HCT116 (cell line): Measurements from ENCODE around the gene CKAP2L. TPM values are rescaled to one million over a fixed set of nuclear protein-coding genes. Genes with fewer than 3 reads are reported as not detected.

Experiments
- ATAC-seq: fragments of 200-7000 bp; cut with Tn5 transposase; 2 replicates; pipeline ENCODE4 v1.9.1; 2020; ENCODE audit warnings: mild to moderate bottlenecking, moderate library complexity
- BruUV-seq: library from RNA; stranded (reverse); fragments of 400-500 nt; replicated peaks from 2 replicates; lab custom pipeline; 2021; lab: Mats Ljungman, UMichigan
- CTCF ChIA-PET: fragments of 300-600 bp; sonication (Branson Sonifier 250); formaldehyde crosslinking; loops from one replicate; lab custom pipeline; 2021; ENCODE audit warnings: antibody characterized with exemption; lab: Charles Lee
- POLR2A ChIA-PET: fragments of 300-600, 350-600 bp; sonication (Branson Sonifier 250); formaldehyde crosslinking; loops from one replicate; lab custom pipeline; 2021; ENCODE audit warnings: antibody characterized with exemption; lab: Charles Lee
- RAD21 ChIA-PET, 2 experiments: fragments of 300-600 bp; sonication (Branson Sonifier 250); formaldehyde crosslinking; loops; one replicate each; lab custom pipeline; 2023; ENCODE audit warnings: low total read pairs in 2 of 2; ENCODE audit not compliant: uncharacterized antibody in 2 of 2, unreplicated experiment in 2 of 2, low non-redundant PET in 1 of 2; lab: Charles Lee
- DNase-seq: peaks from one replicate; pipeline ENCODE4 v3.0.0-alpha.2; 2010; ENCODE audit warnings: low read depth, low spot score
- H2AFZ ChIP-seq: fragments of 200-600 bp; shearing (Covaris generic), sonication (generic); 2 replicates; pipeline ENCODE4 v1.6.1; 2017; ENCODE audit warnings: low read depth, mixed run types, mixed read lengths, antibody characterized with exemption, low read length; ENCODE audit not compliant: poor library complexity, severe bottlenecking
- H3K27ac ChIP-seq: 2 replicates; pipeline ENCODE4 v1.5.1; 2012; ENCODE audit warnings: low read depth, low read length
- H3K27me3 ChIP-seq: fragments of 200-600 bp; sonication (generic); 2 replicates; pipeline ENCODE4 v1.6.1; 2016; ENCODE audit warnings: mixed run types, low read length, mixed read lengths; ENCODE audit not compliant: insufficient read depth
- H3K36me3 ChIP-seq, 2 experiments: fragments of 200-500 bp in 1 of 2; fragments of 200-600 bp in 1 of 2; sonication (Bioruptor generic) in 1 of 2; sonication (generic) in 1 of 2; 2 replicates each; pipeline versions ENCODE4 v1.5.1 to v1.6.1; 2014 to 2016; ENCODE audit warnings: low read length in 2 of 2, inconsistent platforms in 1 of 2, mixed read lengths in 1 of 2, mixed run types in 1 of 2; ENCODE audit not compliant: insufficient read depth in 2 of 2, control insufficient read depth in 1 of 2
- H3K4me1 ChIP-seq, 2 experiments: fragments of 200-600 bp in 1 of 2; sonication (generic) in 1 of 2; 2 replicates each; pipeline versions ENCODE4 v1.5.1 to v1.6.1; 2012 to 2017; ENCODE audit warnings: low read length in 2 of 2, inconsistent platforms in 1 of 2, mild to moderate bottlenecking in 1 of 2, mixed read lengths in 1 of 2, mixed run types in 1 of 2, moderate library complexity in 1 of 2; ENCODE audit not compliant: insufficient read depth in 2 of 2, control insufficient read depth in 1 of 2
- H3K4me2 ChIP-seq: fragments of 200-600 bp; sonication (generic); 2 replicates; pipeline ENCODE4 v1.6.1; 2017; ENCODE audit warnings: mixed run types, low read length, mixed read lengths
- H3K4me3 ChIP-seq, 2 experiments: fragments of 200-600 bp in 1 of 2; sonication (generic) in 1 of 2; replicated peaks in 1 of 2; 2 replicates each; pipeline ENCODE4 v1.5.1; 2011 to 2016; ENCODE audit warnings: low read length in 2 of 2, control low read depth in 1 of 2, low read depth in 1 of 2, mild to moderate bottlenecking in 1 of 2, mixed read lengths in 1 of 2, mixed run types in 1 of 2
- H3K79me2 ChIP-seq: fragments of 200-600 bp; sonication (generic); 2 replicates; pipeline ENCODE4 v1.6.1; 2017; ENCODE audit warnings: mild to moderate bottlenecking, mixed run types, low read length, moderate library complexity, mixed read lengths; ENCODE audit not compliant: insufficient read depth
- H3K9ac ChIP-seq: fragments of 200-600 bp; sonication (generic); 2 replicates; pipeline ENCODE4 v1.6.1; 2016; ENCODE audit warnings: low read length, mixed read lengths
- H3K9me2 ChIP-seq: fragments of 200-600 bp; sonication (generic), shearing (Covaris generic); 2 replicates; pipeline ENCODE4 v1.6.1; 2017; ENCODE audit warnings: mixed run types, mild to moderate bottlenecking, moderate library complexity; ENCODE audit not compliant: insufficient read depth
- H3K9me3 ChIP-seq, 2 experiments: fragments of 200-500 bp in 1 of 2; fragments of 200-600 bp in 1 of 2; sonication (Bioruptor generic) in 1 of 2; sonication (generic) in 1 of 2; 2 replicates each; pipeline ENCODE4 v1.6.1; 2014 to 2017; ENCODE audit warnings: low read length in 2 of 2, mixed read lengths in 2 of 2, inconsistent platforms in 1 of 2, low read depth in 1 of 2, mild to moderate bottlenecking in 1 of 2, mixed run types in 1 of 2, moderate library complexity in 1 of 2; ENCODE audit not compliant: control insufficient read depth in 1 of 2, insufficient read depth in 1 of 2
- H4K20me1 ChIP-seq: fragments of 200-600 bp; sonication (generic), shearing (Covaris generic); 2 replicates; pipeline ENCODE4 v1.6.1; 2017; ENCODE audit warnings: mixed run types, mild to moderate bottlenecking, moderate library complexity; ENCODE audit not compliant: insufficient read depth
- ATF3 ChIP-seq: IDR thresholded peaks from 2 replicates; pipeline ENCODE4 v1.6.1; 2012
- CBX3 ChIP-seq: IDR thresholded peaks from 2 replicates; pipeline ENCODE4 v1.6.1; 2012; ENCODE audit warnings: low read depth
- CEBPB ChIP-seq: IDR thresholded peaks from 2 replicates; pipeline ENCODE4 v1.6.1; 2012; ENCODE audit warnings: low read depth
- CTCF ChIP-seq, 3 experiments: fragments of 200-600 bp in 1 of 3; sonication (generic) in 1 of 3; IDR thresholded peaks in 2 of 3; conservative IDR thresholded peaks in 1 of 3; 2 replicates each; pipeline ENCODE4 v1.5.1; 2012 to 2017; ENCODE audit warnings: low read depth in 2 of 3, low read length in 2 of 3, antibody characterized with exemption in 1 of 3, borderline replicate concordance in 1 of 3, control low read depth in 1 of 3, mild to moderate bottlenecking in 1 of 3, mixed read lengths in 1 of 3, mixed run types in 1 of 3, moderate library complexity in 1 of 3; ENCODE audit not compliant: insufficient read depth in 1 of 3
- EGR1 ChIP-seq: IDR thresholded peaks from 2 replicates; pipeline ENCODE4 v1.6.1; 2012; ENCODE audit warnings: low read depth
- ELF1 ChIP-seq: IDR thresholded peaks from 2 replicates; pipeline ENCODE4 v1.6.1; 2012; ENCODE audit warnings: low read depth, borderline replicate concordance
- EZH2phosphoT487 ChIP-seq: fragments of 200-600 bp; IDR thresholded peaks from 2 replicates; pipeline ENCODE4 v1.6.1; 2018; ENCODE audit warnings: antibody characterized with exemption, borderline replicate concordance
- FOSL1 ChIP-seq: IDR thresholded peaks from 2 replicates; pipeline ENCODE4 v1.6.1; 2012; ENCODE audit warnings: low read depth
- JUND ChIP-seq: IDR thresholded peaks from 2 replicates; pipeline ENCODE4 v1.6.1; 2012
- MAX ChIP-seq: IDR thresholded peaks from 2 replicates; pipeline ENCODE4 v1.6.1; 2012
- POLR2A ChIP-seq: IDR thresholded peaks from 2 replicates; pipeline ENCODE4 v1.7.0; 2011; ENCODE audit warnings: borderline replicate concordance; ENCODE audit not compliant: insufficient read depth, insufficient read length; ENCODE audit errors: extremely low read depth
- REST ChIP-seq: IDR thresholded peaks from 2 replicates; pipeline ENCODE4 v1.6.1; 2012; ENCODE audit warnings: low read depth
- SIN3A ChIP-seq: IDR thresholded peaks from 2 replicates; pipeline ENCODE4 v1.6.1; 2012; ENCODE audit warnings: low read depth
- SRF ChIP-seq: IDR thresholded peaks from 2 replicates; pipeline ENCODE4 v1.6.1; 2012; ENCODE audit warnings: low read depth
- TCF7L2 ChIP-seq: IDR thresholded peaks from 2 replicates; pipeline ENCODE4 v1.7.0; 2011; ENCODE audit warnings: borderline replicate concordance, inconsistent platforms; ENCODE audit not compliant: insufficient read depth, insufficient read length; ENCODE audit errors: extremely low read depth
- ZFX ChIP-seq: fragments of 450-650 bp; IDR thresholded peaks from 2 replicates; pipeline ENCODE4 v1.6.1; 2017
- intact Hi-C: fragments of 100-400 bp; cut with micrococcal nuclease; formaldehyde crosslinking; loops from 2 replicates; pipeline ENCODE4 v1.10.0; 2022
- total RNA-seq: library from RNA; stranded (reverse); gene quantifications from one replicate; pipeline ENCODE4 v1.2.1, GENCODE V29; 2021; ENCODE audit not compliant: unreplicated experiment

The CKAP2L gene
- total RNA-seq, 1 experiment from 2014 or later = 27.5 TPM

GRCh38 chr2:112723547-112723940, 40.9 kb downstream of the CKAP2L start:
- Histone ChIP-seq H3K9ac (no peak overlapping the region), H3K4me2 (no peak overlapping the region), H3K27ac (no peak overlapping the region), H4K20me1 (no peaks in the 10 kb centered on the region), H3K9me3 (no peaks in the 10 kb centered on the region), H3K36me3 (no peaks in the 10 kb centered on the region), H3K79me2 (no peaks in the 10 kb centered on the region), H3K4me3 (no peak overlapping the region), H3K9me2 (no peaks in the 10 kb centered on the region), H3K27me3 (no peaks in the 10 kb centered on the region), H2AFZ (no peak overlapping the region), H3K4me1 (peaks cover 13 to 29% of the 10 kb centered on the region in 2 experiments)
- POLR2A ChIA-PET = no interaction called here
- intact Hi-C loops = no loop called here
- RAD21 ChIA-PET = interaction anchor here in 1 of 2 experiments (0.7 kb wide), 1 partner anchor 123 kb away, joined by 4 read pairs; no protein-coding TSS in a partner anchor
- TF ChIP-seq JUND (no peak), EGR1 (no peak), SIN3A (no peak), CEBPB (no peak), FOSL1 (no peak), CTCF (IDR thresholded peaks at IDR 0.05 in 2 of 3, conservative IDR thresholded peaks at IDR 0.05 in 1 of 3; ENCODE audit: borderline replicate concordance in 1 of 3, insufficient read depth in 1 of 3, low read depth in 2 of 3, low read length in 2 of 3) (no peak), POLR2A (no peak), CBX3 (no peak), EZH2phosphoT487 (no peak), MAX (no peak), SRF (no peak), REST (no peak), ELF1 (no peak), TCF7L2 (no peak), ZFX (no peak), ATF3 (no peak)
- ATAC-seq (no peak), DNase-seq (no peak)
- no TSS peak for BruUV-seq
- CTCF ChIA-PET = no interaction called here
